BLaER1 (cell line): ENCODE data around the gene FBLN1.

ENCODE experiments used
- H3K27ac ChIP-seq: shearing (Covaris generic); formaldehyde crosslinking; 2 replicates; pipeline ENCODE4 v1.8.1; 2022
- H3K27me3 ChIP-seq: shearing (Covaris generic); formaldehyde crosslinking; 2 replicates; pipeline ENCODE4 v1.8.1; 2022
- H3K36me3 ChIP-seq: shearing (Covaris generic); formaldehyde crosslinking; 2 replicates; pipeline ENCODE4 v1.8.1; 2022
- H3K4me1 ChIP-seq: shearing (Covaris generic); formaldehyde crosslinking; 2 replicates; pipeline ENCODE4 v1.8.1; 2022
- H3K4me2 ChIP-seq: shearing (Covaris generic); formaldehyde crosslinking; 2 replicates; pipeline ENCODE4 v1.8.1; 2022
- H3K4me3 ChIP-seq: shearing (Covaris generic); formaldehyde crosslinking; 2 replicates; pipeline ENCODE4 v1.8.1; 2022
- H3K9ac ChIP-seq: shearing (Covaris generic); formaldehyde crosslinking; 2 replicates; pipeline ENCODE4 v1.8.1; 2022
- H3K9me3 ChIP-seq: shearing (Covaris generic); formaldehyde crosslinking; 2 replicates; pipeline ENCODE4 v1.8.1; 2022
- H4K20me1 ChIP-seq: shearing (Covaris generic); formaldehyde crosslinking; 2 replicates; pipeline ENCODE4 v1.8.1; 2022
- Cebpa-rat ChIP-seq: shearing (Covaris generic); IDR thresholded peaks from 2 replicates; pipeline ENCODE4 v1.8.1; 2022

Gene FBLN1

GRCh38 chr22:45475851-45476514 is 26.7 kb upstream of the FBLN1 start:
- Histone ChIP-seq H3K4me1 (peaks cover 25% of the 10 kb centered on the region), H3K27ac (no peak overlapping the region), H3K4me3 (no peak overlapping the region), H3K4me2 (peak overlapping the region; percentile 56), H3K9ac (no peak overlapping the region), H3K36me3 (no peaks in the 10 kb centered on the region), H3K27me3 (no peaks in the 10 kb centered on the region), H3K9me3 (peaks cover 5% of the 10 kb centered on the region; the same call in 1 of the 2 replicates), H4K20me1 (no peaks in the 10 kb centered on the region)
- TF ChIP-seq Cebpa-rat, result no peak

GRCh38 chr22:45476814-45477213 is 25.9 kb upstream of the FBLN1 start:
- H3K4me2 ChIP-seq, result no peak overlapping the region
- H3K9me3 ChIP-seq, result peaks cover 8% of the 10 kb centered on the region; the same call in 1 of the 2 replicates
- H3K4me1 ChIP-seq, result peaks cover 25% of the 10 kb centered on the region
- H3K4me3 ChIP-seq, result no peak overlapping the region
- no peak overlapping the region for H3K9ac ChIP-seq
- H4K20me1 ChIP-seq, result no peaks in the 10 kb centered on the region
- H3K36me3 ChIP-seq, result no peaks in the 10 kb centered on the region
- TF ChIP-seq Cebpa-rat, result no peak
- no peaks in the 10 kb centered on the region for H3K27me3 ChIP-seq
- no peak overlapping the region for H3K27ac ChIP-seq

GRCh38 chr22:45477366-45478107 is 25.1 kb upstream of the FBLN1 start:
- H3K9me3 ChIP-seq, result peaks cover 8% of the 10 kb centered on the region; the same call in 1 of the 2 replicates
- no peaks in the 10 kb centered on the region for H4K20me1 ChIP-seq
- no peak overlapping the region for H3K9ac ChIP-seq
- no peak overlapping the region for H3K4me3 ChIP-seq
- H3K27me3 ChIP-seq, result no peaks in the 10 kb centered on the region
- no peak overlapping the region for H3K4me2 ChIP-seq
- TF ChIP-seq Cebpa-rat, result no peak
- no peaks in the 10 kb centered on the region for H3K36me3 ChIP-seq
- peaks cover 25% of the 10 kb centered on the region for H3K4me1 ChIP-seq
- no peak overlapping the region for H3K27ac ChIP-seq

- Histone ChIP-seq H3K27ac (no peak overlapping the region), H3K4me1 (peaks cover 25% of the 10 kb centered on the region), H4K20me1 (no peaks in the 10 kb centered on the region), H3K4me2 (no peak overlapping the region), H3K4me3 (no peak overlapping the region), H3K9ac (no peak overlapping the region), H3K36me3 (no peaks in the 10 kb centered on the region), H3K27me3 (no peaks in the 10 kb centered on the region), H3K9me3 (peaks cover 8% of the 10 kb centered on the region; the same call in 1 of the 2 replicates)
- TF ChIP-seq Cebpa-rat, result no peak
Measured at GRCh38 chr22:45478108-45478771, 24.4 kb upstream of the FBLN1 start.

- H3K9ac ChIP-seq, result no peak overlapping the region
- H3K4me2 ChIP-seq, result no peak overlapping the region
- no peak overlapping the region for H3K4me3 ChIP-seq
- H4K20me1 ChIP-seq, result no peaks in the 10 kb centered on the region
- H3K9me3 ChIP-seq, result peaks cover 8% of the 10 kb centered on the region; the same call in 1 of the 2 replicates
- no peaks in the 10 kb centered on the region for H3K36me3 ChIP-seq
- peaks cover 7% of the 10 kb centered on the region for H3K4me1 ChIP-seq
- no peak overlapping the region for H3K27ac ChIP-seq
- no peaks in the 10 kb centered on the region for H3K27me3 ChIP-seq
- no peak for TF ChIP-seq Cebpa-rat
Measured at GRCh38 chr22:45480717-45481116, 22.0 kb upstream of the FBLN1 start.

- Histone ChIP-seq H3K27me3 (no peaks in the 10 kb centered on the region), H3K9ac (no peak overlapping the region), H4K20me1 (no peaks in the 10 kb centered on the region), H3K9me3 (peaks cover 13% of the 10 kb centered on the region), H3K27ac (no peak overlapping the region), H3K4me1 (no peaks in the 10 kb centered on the region), H3K36me3 (no peaks in the 10 kb centered on the region), H3K4me3 (no peak overlapping the region), H3K4me2 (no peak overlapping the region)
- TF ChIP-seq Cebpa-rat, result no peak
Measured at GRCh38 chr22:45481661-45482060, 21.0 kb upstream of the FBLN1 start.

- H3K27ac ChIP-seq, result no peak overlapping the region
- no peaks in the 10 kb centered on the region for H3K4me1 ChIP-seq
- H4K20me1 ChIP-seq, result no peaks in the 10 kb centered on the region
- no peak overlapping the region for H3K4me2 ChIP-seq
- no peak overlapping the region for H3K4me3 ChIP-seq
- no peak overlapping the region for H3K9ac ChIP-seq
- no peak for TF ChIP-seq Cebpa-rat
- peaks cover 18% of the 10 kb centered on the region for H3K9me3 ChIP-seq
- no peaks in the 10 kb centered on the region for H3K36me3 ChIP-seq
- H3K27me3 ChIP-seq, result no peaks in the 10 kb centered on the region
Measured at GRCh38 chr22:45482169-45482568, 20.5 kb upstream of the FBLN1 start.

- Histone ChIP-seq H3K36me3 (no peaks in the 10 kb centered on the region), H4K20me1 (no peaks in the 10 kb centered on the region), H3K9me3 (peaks cover 29% of the 10 kb centered on the region), H3K27ac (no peak overlapping the region), H3K27me3 (no peaks in the 10 kb centered on the region), H3K4me1 (no peaks in the 10 kb centered on the region), H3K4me3 (no peak overlapping the region), H3K4me2 (no peak overlapping the region), H3K9ac (no peak overlapping the region)
- no peak for TF ChIP-seq Cebpa-rat
Measured at GRCh38 chr22:45483319-45483718, 19.4 kb upstream of the FBLN1 start.

GRCh38 chr22:45483918-45484499 is 18.7 kb upstream of the FBLN1 start:
- H3K4me2 ChIP-seq, result no peak overlapping the region
- H3K27me3 ChIP-seq, result no peaks in the 10 kb centered on the region
- TF ChIP-seq Cebpa-rat, result no peak
- no peaks in the 10 kb centered on the region for H3K36me3 ChIP-seq
- H3K27ac ChIP-seq, result no peak overlapping the region
- H4K20me1 ChIP-seq, result no peaks in the 10 kb centered on the region
- no peak overlapping the region for H3K4me3 ChIP-seq
- H3K4me1 ChIP-seq, result no peaks in the 10 kb centered on the region
- peaks cover 36% of the 10 kb centered on the region for H3K9me3 ChIP-seq
- no peak overlapping the region for H3K9ac ChIP-seq
